ENCODE results near the gene PAQR9.

The PAQR9 gene

DNA sequence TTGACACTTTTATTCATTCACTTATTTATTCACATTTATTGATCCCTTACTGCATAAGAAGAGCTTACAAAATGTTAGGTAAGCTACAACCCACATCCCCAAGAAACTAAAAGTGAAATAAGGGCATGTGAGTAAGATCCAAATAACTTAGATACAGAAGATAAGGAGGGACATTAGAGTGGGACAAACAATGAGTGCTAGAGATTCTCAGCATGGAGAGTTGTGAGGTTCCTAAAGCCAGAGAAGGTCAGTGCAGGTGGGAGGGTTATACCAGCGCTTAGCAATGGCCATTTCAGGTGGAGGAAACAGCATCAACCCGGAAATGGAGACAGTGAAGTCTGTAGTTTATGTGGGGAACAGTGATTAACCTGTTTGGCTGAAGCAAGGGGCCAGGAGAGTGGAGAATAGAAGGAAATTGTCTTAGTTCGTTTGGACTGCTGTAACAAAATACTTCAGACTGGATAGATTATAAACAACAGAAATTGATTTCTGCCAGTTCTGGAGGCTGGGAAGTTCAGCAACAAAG is 49.1 kb downstream of the PAQR9 start:
- no peak for DNase-seq (ENCODE audit: low spot score)

DNA sequence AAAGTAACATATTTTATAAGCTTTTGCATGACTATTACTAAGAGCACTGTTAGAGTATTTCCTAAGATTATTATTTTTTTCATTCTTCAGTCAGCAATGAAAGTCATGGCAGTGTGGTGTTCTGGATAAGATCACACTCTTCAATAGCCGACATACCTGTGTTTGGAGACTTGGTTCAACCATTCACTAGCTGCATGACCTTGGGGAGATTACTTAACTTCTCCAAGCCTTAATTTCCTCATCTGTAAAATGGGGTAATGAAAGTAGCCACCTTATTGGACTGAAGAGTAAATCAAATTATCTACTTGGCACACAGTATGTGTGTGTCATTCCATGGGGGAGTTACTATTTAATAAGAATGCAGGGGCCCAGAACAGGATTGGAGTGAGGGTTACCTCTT is 50.0 kb downstream of the PAQR9 start:
- no peak for DNase-seq (ENCODE audit: low spot score)

DNA sequence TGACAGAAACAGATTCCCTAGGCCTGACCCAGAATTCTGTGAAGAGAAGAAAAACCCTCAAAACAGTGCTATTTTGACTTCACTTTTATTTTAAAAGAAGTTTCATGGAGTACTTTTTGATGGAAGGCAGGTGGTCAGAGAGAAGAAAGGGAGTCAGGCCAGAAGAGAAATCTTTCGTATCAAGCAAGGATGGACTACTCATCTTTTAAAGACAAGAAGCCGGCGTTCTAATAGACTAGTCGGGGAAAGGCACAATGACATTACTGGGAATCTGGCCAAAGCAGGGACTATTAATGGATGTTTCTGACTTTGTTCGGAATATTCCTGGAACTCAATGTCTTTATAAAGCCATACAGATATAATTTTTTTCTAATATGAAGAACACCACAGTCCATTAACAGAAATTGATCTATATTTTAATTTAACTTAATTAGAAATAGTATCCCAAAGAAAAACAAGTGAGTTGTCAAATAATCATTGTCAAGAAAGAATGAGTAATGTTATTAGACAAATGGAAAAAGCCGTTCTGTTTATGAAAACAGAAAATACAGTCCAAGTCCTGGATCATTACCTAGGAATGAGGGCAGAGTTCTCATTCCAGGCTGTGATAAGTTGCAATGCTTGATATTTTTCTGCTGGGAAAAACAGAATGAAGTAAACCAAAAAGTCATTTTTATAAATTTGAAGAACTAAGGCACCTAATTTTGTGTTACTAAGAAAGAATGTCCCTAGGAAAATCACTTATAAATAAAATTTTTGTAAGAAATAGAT is 50.9 kb downstream of the PAQR9 start:
- peak; percentile 29 for DNase-seq (ENCODE audit: low spot score)
